Measurements from ENCODE around the gene PRKCE.
A peak's percentile ranks its signal among the peaks of the same experiment; 100 is the strongest.

PRKCE gene

DNA sequence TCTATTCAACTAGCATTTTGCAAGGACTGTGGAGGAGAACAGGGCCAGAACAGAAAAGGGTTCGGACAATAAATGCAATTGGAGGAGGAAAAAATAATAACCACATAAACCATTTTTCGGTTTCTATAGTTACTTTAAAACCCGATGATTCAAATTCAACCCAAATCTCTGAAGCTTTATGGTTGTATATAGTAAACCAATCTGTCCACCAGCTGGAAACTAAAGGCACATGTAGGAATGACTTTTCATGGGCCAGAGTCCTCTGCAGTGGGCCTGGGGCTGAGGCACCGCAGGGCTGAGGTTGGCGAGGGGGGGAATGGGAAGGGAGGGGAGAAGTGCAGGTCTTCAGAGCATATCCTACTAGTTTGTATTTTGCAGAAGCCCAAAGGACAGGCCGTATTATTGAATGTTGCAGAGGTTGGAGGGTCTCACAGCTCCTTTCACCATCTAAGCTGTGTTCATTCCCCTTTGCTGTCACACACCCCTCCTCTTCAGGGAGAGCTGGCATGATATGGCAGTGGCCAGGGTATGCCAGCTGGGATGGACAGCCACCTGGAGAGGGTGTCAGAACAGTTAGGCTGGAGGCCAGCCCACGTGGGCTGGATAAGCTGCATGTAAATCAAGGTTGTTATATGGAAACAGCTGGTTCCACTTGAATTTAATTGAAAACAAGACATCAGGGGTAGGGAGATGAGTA lies 267.1 kb downstream of the PRKCE start:
- peak in 1 of 2 experiments; percentile 43 for DNase-seq

DNA sequence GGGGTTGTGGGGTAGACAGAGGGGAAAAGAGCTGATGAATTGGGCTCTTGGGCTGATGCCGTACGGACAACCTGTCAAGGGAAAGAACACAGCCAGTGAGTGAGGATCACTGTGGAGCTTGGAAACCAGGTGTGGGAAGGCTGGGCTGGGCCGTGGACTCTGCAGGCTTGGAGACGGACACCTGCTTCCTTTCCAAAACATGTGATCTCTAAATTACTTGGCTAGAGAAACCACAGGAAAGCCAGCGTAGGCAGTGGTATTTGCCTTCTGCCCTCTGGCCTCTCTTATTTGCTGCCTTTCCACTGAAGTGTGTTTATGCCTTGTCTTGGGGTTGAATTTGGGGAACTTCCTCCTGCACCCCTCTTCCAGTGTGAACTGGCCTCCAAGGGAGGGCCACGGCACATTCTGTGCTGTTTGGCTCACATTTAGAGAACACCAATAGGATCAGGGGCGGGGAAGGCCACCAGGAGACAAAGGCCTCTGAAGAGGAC lies 267.7 kb downstream of the PRKCE start:
- no peak for DNase-seq

DNA sequence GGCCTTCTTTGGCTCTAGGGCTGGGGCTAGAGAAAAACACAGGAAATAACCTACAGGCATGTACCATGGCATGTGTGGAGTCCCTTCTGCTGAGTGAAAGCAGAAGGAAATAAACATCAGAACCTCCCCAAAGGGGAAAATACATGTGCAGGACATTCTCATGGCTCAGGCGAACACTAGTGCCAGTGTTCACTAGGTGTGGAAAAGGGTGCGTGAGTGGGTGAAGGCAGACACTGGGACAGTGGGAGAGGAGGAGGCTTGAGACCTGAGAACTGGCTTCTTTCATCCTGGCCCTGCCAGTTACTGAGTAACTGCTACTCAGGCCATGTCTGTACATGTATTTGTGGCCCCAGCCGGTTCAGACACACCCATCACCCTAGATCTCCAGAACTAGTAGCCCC lies 268.2 kb downstream of the PRKCE start:
- no peak for DNase-seq

DNA sequence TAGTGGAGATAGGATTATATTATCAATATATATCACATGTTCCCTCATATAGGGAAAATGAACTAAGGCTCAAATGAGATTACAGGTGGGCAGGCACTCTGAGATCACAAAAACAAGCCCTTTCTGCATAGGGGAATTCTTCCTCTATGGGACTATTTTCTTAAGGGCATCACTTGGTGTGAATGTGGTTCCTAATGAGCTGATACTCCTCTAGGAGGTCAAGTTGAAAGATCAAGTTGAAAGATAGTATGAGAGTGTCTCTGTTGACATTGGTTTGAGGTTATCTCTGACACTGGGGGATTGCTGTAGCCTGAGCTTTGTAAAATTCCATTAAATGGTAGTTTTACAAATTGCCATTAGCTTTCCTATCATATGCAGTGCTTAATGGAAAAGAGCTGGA lies 270.4 kb downstream of the PRKCE start:
- DNase-seq = no peak

DNA sequence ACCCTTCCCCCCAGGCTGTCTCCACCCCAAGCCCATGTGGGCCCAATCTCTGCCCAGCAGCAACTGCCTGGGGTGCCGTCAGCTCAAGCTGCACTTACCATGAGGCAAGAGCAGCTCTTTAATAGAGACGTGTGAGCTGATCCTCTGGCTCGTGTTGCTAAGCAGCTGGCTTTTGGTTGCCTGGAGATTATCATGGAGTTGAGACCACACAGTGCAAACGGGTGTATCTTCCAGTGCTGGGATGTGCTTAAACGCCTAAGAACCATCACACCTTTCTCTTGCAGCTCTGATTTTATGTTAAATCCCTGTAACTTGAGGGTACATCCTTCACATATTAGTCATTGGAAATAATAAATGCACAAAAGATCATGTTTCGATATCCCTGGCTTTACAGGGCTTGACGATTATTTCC lies 271.1 kb downstream of the PRKCE start:
- peak in 1 of 2 experiments; percentile 50 for DNase-seq

DNA sequence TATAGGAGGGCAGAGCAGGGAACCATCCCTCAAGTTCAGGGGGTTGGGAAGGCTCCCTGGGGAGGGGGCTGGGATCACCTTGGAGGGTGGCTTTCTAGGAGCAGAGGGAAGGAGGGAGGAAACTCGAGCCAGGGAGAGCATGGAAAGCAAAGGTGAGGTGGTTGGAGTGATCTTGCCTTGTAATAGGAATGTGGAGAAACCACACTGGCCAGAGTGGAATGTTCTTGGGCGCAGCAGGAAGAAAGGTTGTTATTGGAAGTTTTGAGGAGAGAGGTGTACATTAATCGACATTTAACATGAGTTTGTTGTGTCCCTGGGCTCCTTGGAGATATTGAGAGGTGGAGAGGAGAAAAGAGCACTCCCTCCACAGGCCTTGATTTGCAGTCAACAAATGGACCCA lies 272.2 kb downstream of the PRKCE start:
- no peak for DNase-seq

DNA sequence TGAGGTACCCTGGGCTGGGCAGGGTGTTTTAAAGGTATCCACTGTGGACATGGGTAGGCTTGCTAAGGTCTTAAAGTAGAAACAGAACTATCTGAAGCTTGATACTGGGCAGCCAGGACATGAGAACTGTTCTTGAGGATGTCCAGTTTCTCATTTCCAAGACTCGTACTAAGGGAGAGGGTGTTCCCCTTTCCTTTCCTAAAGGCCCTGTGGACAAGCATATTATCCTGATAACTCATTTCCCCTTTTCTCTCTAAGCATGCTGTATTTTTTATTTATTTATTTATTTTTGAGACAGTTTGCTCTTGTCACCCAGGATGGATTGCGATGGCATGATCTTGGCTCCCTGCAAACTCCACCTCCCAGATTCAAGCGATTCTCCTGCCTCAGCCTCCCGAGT lies 273.6 kb downstream of the PRKCE start:
- DNase-seq = no peak

DNA sequence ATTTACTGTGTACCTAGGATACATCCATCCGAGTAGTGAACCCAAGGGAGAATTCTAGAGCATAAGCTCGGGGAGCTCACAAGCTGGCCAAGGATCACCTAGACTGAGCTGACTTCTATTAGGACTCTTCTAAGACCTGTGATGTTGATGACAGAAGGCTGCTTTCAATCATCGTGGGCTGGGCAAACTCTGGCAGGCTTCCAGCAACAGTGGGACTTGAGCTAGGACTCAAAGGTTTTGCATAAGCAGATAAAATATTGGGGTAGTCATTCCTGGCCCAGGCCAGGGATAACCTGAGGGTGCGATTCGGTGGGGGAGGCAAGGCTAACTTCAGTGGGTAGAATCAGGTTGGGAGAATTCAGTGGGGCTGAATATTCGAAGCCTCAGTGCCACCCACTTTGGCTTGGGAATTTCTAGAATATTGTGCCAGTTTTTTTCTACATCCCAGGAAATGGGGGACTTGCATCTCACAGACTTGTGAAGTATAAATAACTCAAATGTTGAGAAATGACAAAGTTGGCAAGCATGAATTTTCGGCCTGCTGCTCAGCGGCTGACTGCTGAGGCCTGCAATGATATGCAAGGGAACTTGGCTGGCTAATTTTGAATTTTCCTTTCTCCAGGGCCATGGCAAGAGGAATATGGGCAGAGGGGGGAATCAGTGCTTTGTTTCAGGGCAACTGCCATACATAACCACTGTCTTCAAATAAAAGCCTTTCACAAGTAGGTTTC lies 274.3 kb downstream of the PRKCE start:
- peak; percentile 63 to 85 for DNase-seq

DNA sequence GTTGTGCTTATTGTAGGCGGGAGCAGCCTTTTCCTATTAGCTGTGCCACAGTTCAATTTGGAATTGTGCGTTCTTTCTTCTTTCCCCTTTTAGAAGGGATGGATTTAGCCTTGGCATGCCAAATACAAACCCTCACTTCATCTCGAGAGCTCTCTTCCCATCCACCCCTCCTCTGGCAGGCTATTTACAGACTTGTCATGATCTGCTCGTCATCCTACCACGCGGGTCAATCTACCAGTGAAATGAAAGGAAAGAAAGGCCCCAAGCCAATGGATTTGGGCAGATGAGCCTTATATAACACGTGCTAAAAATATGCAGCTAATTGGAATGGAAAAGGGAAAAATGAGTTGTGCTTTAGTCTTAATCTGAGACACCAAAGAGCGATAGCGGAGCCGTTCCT lies 277.5 kb downstream of the PRKCE start:
- DNase-seq = peak in 1 of 2 experiments; percentile 9

DNA sequence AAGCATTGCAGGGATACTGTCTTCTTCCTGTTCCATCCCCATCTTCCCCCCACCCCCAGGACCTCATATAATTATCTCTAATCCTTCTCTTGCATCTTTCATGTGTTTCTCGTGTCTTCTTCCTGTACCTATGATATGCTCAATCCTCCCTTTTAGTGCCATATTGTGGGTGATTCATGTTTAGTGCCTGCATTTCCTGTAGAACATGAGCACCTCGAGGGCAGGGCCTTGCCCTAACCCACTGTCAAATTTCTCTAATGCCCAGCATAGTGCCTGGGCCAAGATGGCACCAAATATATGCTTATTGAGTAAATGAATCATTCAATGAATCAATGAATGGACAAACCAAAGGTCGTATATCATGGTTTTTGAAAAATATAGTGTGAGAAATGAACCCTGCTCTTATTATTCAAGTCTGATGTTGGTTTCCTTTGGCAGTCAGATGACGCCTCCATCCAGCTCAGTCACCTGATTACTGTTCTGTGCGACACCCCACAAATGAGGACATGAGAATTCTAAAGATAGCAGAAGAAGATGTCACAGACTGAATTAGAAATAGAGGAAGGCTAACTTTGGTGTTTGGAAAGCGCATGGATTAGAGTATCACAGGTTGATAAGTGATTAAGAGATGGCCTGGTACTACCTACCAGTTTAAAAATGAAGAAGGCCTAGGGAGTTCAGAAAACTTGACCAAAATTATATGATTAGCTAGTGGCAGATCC lies 278.4 kb downstream of the PRKCE start:
- DNase-seq = no peak

DNA sequence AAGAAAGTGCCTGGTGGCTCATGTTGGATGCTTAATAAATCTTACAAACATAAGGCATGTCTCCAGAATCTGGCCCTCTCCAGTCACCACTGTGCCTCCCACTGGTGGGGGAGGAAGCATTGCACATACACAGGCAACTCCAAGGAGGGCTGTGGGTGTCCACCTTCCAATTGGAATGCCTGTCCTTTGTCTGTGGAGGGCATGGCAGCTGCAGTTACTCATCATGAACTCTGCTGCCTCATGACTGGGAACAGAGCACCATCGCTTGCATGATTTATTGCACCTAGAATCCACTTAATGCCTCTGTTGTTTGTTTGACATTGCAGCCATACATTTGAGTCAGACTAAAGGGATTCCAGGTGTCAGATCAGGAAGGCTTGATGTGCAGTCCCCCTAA lies 278.9 kb downstream of the PRKCE start:
- no peak for DNase-seq

DNA sequence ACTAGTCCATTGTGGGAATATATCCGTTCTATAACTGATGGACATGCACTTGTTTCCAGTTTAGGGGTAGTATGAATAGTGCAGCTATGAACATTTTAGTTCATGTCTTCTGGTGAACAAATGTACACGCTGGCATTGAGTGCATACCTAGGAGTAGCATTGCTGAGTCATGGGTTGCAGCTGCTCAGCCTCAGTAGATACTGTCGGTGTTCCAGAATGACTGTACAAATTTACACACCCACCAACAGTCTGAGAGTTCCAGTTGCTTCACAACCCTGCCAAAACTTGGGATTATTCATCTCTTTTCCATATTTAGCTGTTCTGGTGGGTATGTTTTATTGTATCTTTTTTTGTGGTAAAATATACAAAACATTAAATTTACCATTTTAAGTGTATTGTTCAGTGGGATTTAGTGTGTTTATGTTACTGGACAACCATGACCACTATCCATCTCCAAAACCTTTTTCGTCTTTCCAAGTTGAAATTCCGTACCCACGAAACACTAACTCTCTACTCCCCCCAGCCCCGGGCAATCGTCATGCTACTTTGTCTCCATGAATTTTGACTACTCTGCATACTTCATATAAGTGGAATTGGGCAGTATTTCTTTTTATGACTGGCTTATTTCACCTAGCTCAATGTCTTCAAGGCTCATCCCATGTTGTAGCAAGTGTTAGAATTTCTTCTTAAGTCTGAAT lies 281.0 kb downstream of the PRKCE start:
- DNase-seq = no peak

DNA sequence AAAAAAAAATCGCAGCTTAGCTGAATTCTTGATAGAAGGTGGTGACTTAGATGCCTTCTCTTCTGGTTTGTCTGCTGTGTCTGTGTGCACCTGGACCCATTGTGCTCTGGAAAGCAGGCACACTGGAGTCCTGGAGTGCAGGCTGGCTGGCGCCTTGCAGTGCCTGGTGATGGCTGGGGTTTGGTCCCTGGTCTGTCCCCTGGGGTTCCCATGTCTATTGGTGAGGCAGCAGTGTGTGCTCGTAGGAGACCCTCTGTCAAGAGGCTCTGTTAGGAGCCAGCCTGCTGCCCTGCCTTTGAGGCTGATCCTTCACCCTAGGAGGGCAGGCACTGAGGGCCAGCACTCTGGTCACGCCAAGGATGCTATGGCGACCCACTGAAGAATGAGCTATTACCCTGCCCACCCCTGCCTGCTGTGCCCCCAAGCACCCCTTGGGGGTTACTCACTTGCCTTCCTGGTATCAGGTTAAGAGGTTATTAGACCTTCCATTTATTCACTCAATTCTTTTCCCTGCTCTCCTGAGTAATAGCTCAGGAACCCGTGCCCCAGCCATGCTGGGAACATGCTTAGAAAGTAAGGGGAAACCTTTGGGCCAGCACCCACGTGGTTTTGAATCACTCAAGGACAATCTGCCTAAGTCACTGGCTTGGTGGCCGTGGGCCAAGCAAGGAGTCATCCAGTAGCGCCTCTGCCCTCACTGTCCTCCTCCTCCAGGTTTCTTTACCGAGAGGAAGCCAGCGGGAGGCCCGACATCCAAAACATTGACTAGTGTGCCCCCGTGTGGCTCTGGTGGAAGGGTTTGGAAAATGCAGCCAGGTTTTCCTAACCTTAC lies 284.5 kb downstream of the PRKCE start:
- DNase-seq = peak; percentile 80 to 97

DNA sequence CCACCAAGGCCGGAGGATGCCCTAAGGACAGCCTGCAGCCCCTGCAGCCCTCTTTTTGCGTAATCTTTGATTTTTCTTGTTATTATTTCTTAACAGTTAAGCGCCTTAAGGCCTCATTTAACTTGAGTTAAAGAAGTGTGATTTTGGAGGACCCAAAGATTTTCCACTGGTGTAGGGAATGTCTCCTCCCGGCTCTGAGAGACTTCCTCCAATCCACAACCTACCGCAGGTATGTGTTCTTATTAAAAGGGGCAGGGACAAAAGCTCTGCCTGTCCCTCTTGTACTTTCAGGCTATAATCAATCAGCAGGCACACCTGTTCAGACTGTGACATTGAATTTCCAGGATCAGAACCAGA lies 285.1 kb downstream of the PRKCE start:
- DNase-seq = no peak

DNA sequence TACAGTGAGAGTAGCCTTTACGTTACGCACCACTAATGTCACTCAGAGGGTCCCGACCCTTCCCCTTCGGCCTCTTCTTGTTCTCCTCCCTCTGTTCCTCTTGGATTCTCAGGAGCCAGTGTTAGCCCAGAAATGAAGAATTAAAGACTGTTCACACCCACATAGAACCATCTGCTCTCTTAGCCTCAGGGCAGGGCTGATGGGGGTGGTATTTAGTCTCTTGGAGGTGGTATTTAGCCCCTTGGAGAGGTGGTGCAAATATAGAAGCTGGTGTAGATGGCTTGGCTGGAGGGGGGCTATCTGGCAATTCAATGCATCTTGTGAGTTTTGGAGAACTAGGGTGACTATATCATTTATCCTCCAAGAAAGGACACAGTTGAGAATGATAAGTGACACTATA lies 286.5 kb downstream of the PRKCE start:
- DNase-seq = no peak

DNA sequence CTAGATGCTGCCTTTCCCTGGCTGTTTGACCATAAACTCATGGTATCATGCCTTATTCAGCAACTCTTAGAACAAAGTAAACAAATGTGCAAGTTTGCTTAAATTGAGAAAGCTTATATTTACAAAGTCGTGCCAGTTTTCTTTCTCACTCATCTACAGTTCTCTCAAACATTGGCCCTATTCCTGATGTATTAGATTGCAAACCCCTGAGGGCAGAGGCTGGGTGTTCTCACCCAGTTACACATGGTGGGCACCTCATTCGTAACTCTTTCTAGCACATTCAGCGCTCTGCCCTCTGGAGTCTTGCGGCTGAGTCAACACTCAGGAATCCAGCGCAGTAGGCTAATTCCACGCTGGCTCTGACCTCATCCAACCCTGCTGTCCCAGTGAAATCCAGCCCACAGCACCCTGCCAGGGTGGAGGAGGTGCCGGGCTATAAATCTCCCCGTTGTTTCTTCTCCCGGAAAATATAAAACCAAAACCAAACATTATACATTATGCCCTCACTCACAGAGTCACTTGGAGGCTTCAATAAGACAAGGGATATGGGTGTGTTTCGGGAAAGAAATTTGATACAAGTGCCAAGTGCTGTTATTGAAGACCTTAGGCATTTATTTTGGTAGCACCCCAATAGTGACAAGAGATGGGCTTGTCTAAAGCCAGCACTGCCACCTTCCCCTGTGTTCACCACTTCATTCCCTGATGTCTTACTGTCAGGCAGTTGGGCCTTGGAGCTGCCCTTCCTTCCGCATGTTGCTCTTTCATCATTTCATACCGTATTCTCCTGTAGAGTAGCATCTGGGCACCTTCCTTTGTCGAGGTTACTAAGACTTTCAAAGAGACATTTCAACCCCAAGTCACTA lies 287.4 kb downstream of the PRKCE start:
- peak; percentile 19 to 74 for DNase-seq

DNA sequence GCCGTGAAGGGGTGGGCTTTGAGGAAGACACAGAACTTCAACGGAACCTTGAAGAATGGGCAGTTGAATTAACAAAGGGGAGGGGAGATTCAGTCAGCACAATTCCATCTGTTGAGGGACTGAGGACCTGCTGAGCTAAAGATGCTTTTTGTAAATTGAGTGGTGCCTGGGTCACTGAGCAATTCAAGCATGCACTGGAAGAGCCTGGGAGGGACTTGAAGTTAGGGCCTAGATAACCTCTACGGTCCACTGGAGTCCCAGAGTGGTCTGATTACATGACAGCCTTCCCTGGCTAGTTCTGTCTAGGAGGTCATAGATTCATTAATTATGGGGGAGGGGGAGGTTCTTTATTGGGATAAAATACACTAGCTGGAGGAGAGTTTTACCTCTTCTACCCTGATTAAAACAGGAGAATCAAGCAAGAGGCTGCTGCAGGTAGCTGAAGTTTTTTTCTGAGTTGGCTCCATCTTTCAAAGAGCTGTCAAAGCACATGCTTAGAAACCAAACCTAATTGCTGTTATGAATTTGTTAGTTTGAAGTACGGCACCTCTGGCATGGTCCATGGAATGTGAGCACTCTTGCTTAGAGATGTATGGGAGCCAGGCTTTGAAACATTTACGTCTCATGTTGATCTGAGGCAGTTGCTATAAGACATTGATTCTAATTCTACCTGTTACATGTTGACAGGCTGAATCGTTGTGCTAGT lies 290.2 kb downstream of the PRKCE start:
- no peak for DNase-seq

DNA sequence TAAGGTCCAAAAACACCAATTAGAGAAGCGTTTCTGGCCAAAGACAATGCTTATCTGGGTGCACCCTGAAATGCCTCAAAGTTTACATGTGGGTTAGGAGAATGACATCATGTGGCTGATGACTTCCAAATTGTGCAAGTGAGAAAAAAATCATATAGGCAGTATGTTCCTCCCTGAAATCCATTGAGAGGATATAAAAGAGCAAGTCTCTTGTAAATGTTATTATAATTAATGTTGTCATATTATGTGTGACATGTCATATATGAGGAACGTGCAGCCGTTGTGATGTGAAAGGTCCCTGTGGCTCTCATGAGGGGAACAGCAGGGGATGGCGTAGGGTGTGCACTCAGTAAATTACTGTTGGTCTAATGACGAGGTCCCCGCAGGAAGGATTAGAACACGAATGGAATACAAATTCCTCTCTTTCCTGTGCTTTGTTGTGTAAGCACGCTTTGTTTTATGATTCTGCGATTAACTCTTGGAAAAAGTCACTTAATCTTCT lies 290.8 kb downstream of the PRKCE start:
- DNase-seq = no peak

DNA sequence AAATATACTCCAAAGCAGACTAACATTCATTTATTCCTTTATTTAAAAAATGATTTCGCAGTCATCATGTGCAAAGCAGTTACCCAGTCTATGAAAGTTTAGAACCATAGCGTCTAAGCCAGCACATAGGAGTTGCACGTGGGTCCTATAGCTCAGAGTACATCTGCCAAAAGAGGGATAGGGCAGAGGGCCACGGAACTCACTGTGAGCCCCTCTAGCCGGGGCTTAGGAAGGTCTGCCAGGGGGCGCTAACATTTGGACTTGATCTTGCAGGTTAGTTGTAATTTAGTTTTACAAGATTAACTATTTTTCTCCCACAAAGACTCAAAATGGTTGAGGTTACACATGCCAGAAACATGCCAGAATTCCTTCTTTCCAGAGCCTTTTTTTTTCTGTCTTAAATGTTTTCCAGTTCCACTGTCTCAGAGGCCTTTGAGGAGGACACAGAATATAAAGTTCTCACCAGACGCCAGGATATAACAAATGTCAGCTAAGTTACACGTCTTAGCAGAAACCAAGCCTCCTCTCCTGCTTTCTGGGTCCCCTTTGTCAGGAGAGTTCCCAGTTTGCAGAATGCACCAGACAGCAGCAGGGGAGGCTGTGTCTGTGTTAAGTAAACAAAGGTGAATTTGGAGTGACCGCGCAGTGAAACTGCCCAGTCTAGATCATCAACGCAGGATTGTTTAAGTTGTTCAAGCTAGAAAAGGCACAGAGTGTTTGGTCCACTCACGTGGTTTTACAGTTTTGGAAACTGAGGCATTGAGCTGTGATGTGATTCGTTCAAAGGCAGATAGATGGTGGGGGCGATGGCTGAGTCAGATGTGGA lies 292.0 kb downstream of the PRKCE start:
- no peak for DNase-seq

DNA sequence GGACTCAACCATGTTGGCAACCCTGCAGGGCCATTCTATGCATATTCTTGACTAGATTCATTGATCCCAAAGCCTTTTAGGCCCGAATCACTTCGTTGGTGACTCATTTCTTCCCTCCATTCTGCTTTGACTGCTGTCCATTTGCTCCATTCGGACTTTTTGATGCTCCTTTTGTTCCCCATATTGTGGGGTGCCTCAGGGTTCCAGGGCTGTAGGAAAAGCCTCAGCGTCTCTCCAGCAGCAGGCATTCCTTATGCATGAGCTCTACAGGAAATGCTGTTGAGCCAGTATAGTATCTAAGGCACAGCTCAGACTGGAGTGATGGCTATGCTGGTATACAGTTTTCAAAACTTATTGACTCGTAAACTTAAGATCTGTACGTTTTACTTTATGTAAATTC lies 292.6 kb downstream of the PRKCE start:
- DNase-seq = no peak

Data from NCI-H446 (cell line).